Nephron (organoid): ENCODE results near the gene EEF1AKMT3.

Source experiments
- H3K27ac Mint-ChIP-seq, 3 experiments: 2 replicates each; pipeline ENCODE4 v1.8.0; 2020; ENCODE audit warnings: mixed read lengths in 3 of 3, mild to moderate bottlenecking in 2 of 3, moderate library complexity in 1 of 3
- H3K27me3 Mint-ChIP-seq: 2 replicates; pipeline ENCODE4 v1.8.0; 2021; ENCODE audit warnings: low read depth, mild to moderate bottlenecking, moderate library complexity, mixed read lengths
- H3K36me3 Mint-ChIP-seq: 2 replicates; pipeline ENCODE4 v1.8.0; 2020; ENCODE audit warnings: low read depth, mixed read lengths
- H3K4me1 Mint-ChIP-seq: 2 replicates; pipeline ENCODE4 v1.8.0; 2020; ENCODE audit warnings: mixed read lengths
- H3K4me3 Mint-ChIP-seq, 3 experiments: 2 replicates each; pipeline ENCODE4 v1.8.0; 2020; ENCODE audit warnings: mild to moderate bottlenecking in 3 of 3, mixed read lengths in 3 of 3, moderate library complexity in 2 of 3
- H3K9me3 Mint-ChIP-seq: 2 replicates; pipeline ENCODE4 v1.8.0; 2020; ENCODE audit warnings: mixed read lengths
- CTCF ChIP-seq, 3 experiments: fragments of 200-600 bp; sonication (generic); IDR thresholded peaks; one replicate each; pipeline ENCODE4 v1.5.0; 2021; ENCODE audit warnings: antibody characterized with exemption in 3 of 3; ENCODE audit not compliant: unreplicated experiment in 3 of 3

Gene EEF1AKMT3

GRCh38 chr12:57781244-57781643 is 8.8 kb downstream of the EEF1AKMT3 start:
- no peaks in the 10 kb centered on the region for H3K27me3 Mint-ChIP-seq
- no peak overlapping the region for H3K4me3 Mint-ChIP-seq
- TF ChIP-seq CTCF (IDR thresholded peaks at IDR 0.05; ENCODE audit: unreplicated experiment in 3 of 3) = no peak
- H3K36me3 Mint-ChIP-seq = peaks cover 12% of the 10 kb centered on the region
- H3K4me1 Mint-ChIP-seq = peaks cover 13% of the 10 kb centered on the region
- no peak overlapping the region for H3K27ac Mint-ChIP-seq
- H3K9me3 Mint-ChIP-seq = no peaks in the 10 kb centered on the region

- H3K4me1 Mint-ChIP-seq = peaks cover 13% of the 10 kb centered on the region
- no peak overlapping the region for H3K4me3 Mint-ChIP-seq
- peaks cover 17% of the 10 kb centered on the region for H3K36me3 Mint-ChIP-seq
- no peaks in the 10 kb centered on the region for H3K27me3 Mint-ChIP-seq
- no peaks in the 10 kb centered on the region for H3K9me3 Mint-ChIP-seq
- no peak for TF ChIP-seq CTCF (IDR thresholded peaks at IDR 0.05; ENCODE audit: unreplicated experiment in 3 of 3)
- no peak overlapping the region for H3K27ac Mint-ChIP-seq
Measured at GRCh38 chr12:57781801-57782200, 9.4 kb downstream of the EEF1AKMT3 start.

- peaks cover 13% of the 10 kb centered on the region for H3K4me1 Mint-ChIP-seq
- H3K36me3 Mint-ChIP-seq = peaks cover 18% of the 10 kb centered on the region
- no peaks in the 10 kb centered on the region for H3K27me3 Mint-ChIP-seq
- peak overlapping the region in 2 of 3 experiments; percentile 73 to 88 for H3K27ac Mint-ChIP-seq
- peak overlapping the region; percentile 95 to 99 (median 98) for H3K4me3 Mint-ChIP-seq
- no peaks in the 10 kb centered on the region for H3K9me3 Mint-ChIP-seq
- no peak for TF ChIP-seq CTCF (IDR thresholded peaks at IDR 0.05; ENCODE audit: unreplicated experiment in 3 of 3)
Measured at GRCh38 chr12:57782243-57782607, 9.8 kb downstream of the EEF1AKMT3 start.

- Mint-ChIP-seq H3K27ac (peak within 1 kb of the TSS; percentile 68 to 88 (median 73)), H3K4me1 (peaks cover 13% of the 10 kb centered on the region), H3K36me3 (peaks cover 24% of the 10 kb centered on the region), H3K27me3 (no peaks in the 10 kb centered on the region), H3K4me3 (peak within 1 kb of the TSS; percentile 95 to 99 (median 98)), H3K9me3 (no peaks in the 10 kb centered on the region)
- TF ChIP-seq CTCF (IDR thresholded peaks at IDR 0.05; ENCODE audit: unreplicated experiment in 3 of 3) = peak; percentile 88 to 94 (median 88)
Measured at GRCh38 chr12:57782608-57783465, 10.4 kb downstream of the EEF1AKMT3 start, which contains the start of gene TSFM. TSFM (plus strand) TSS chr12:57782787; CDS start chr12:57782802, 15 bp downstream.

- Mint-ChIP-seq H3K27me3 (no peaks in the 10 kb centered on the region), H3K36me3 (peaks cover 27% of the 10 kb centered on the region), H3K9me3 (no peaks in the 10 kb centered on the region), H3K4me3 (peak overlapping the region; percentile 95 to 99 (median 98)), H3K4me1 (peaks cover 13% of the 10 kb centered on the region), H3K27ac (no peak overlapping the region)
- TF ChIP-seq CTCF (IDR thresholded peaks at IDR 0.05; ENCODE audit: unreplicated experiment in 3 of 3) = no peak
Measured at GRCh38 chr12:57783466-57783801, 11.0 kb downstream of the EEF1AKMT3 start.

- Mint-ChIP-seq H3K36me3 (peaks cover 28% of the 10 kb centered on the region), H3K9me3 (no peaks in the 10 kb centered on the region), H3K27me3 (no peaks in the 10 kb centered on the region), H3K27ac (no peak overlapping the region), H3K4me1 (peaks cover 13% of the 10 kb centered on the region), H3K4me3 (peak overlapping the region; percentile 82 to 86 (median 86))
- no peak for TF ChIP-seq CTCF (IDR thresholded peaks at IDR 0.05; ENCODE audit: unreplicated experiment in 3 of 3)
Measured at GRCh38 chr12:57783861-57784260, 11.4 kb downstream of the EEF1AKMT3 start.
